Liver (tissue), 9 donors: ENCODE data around the gene SLA2. TPM values are rescaled to one million over a fixed set of nuclear protein-coding genes. Genes with fewer than 3 reads are reported as not detected.

Experiments
- DNase-seq: peaks from one replicate; pipeline ENCODE4 v3.0.0-alpha.2; 2017; ENCODE audit warnings: low spot score
- H3K27ac ChIP-seq, 2 donors: one replicate each; pipeline ENCODE4 v1.7.0; 2013; ENCODE audit warnings: inconsistent platforms in 2 of 2, low read length in 2 of 2, control low read depth in 1 of 2, low read depth in 1 of 2, mild to moderate bottlenecking in 1 of 2
- H3K27me3 ChIP-seq, 4 donors: one replicate each; pipeline versions ENCODE4 v1.6.1 to v1.7.0; 2013; ENCODE audit warnings: low read length in 3 of 4, inconsistent platforms in 1 of 4, mild to moderate bottlenecking in 1 of 4, moderate library complexity in 1 of 4; ENCODE audit not compliant: control insufficient read depth in 4 of 4, insufficient read depth in 4 of 4
- H3K36me3 ChIP-seq, 4 donors: one replicate each; pipeline versions ENCODE4 v1.6.1 to v1.7.0; 2013; ENCODE audit warnings: low read length in 3 of 4, mild to moderate bottlenecking in 3 of 4, low read depth in 1 of 4, moderate library complexity in 1 of 4; ENCODE audit not compliant: control insufficient read depth in 4 of 4, insufficient read depth in 3 of 4
- H3K4me1 ChIP-seq, 4 donors: one replicate each; pipeline versions ENCODE4 v1.6.1 to v1.7.0; 2013; ENCODE audit warnings: low read length in 3 of 4, mild to moderate bottlenecking in 3 of 4, moderate library complexity in 1 of 4; ENCODE audit not compliant: control insufficient read depth in 4 of 4, insufficient read depth in 4 of 4
- H3K4me3 ChIP-seq, 3 donors: one replicate each; pipeline versions ENCODE4 v1.6.1 to v1.7.0; 2013; ENCODE audit warnings: low read length in 3 of 3, control low read depth in 1 of 3, low read depth in 1 of 3, mild to moderate bottlenecking in 1 of 3
- H3K9ac ChIP-seq, 2 donors: one replicate each; pipeline ENCODE4 v1.7.0; 2013; ENCODE audit warnings: low read length in 2 of 2, mild to moderate bottlenecking in 2 of 2, moderate library complexity in 2 of 2, control low read depth in 1 of 2, low read depth in 1 of 2
- H3K9me3 ChIP-seq, 4 donors: one replicate each; pipeline versions ENCODE4 v1.6.1 to v1.7.0; 2013; ENCODE audit warnings: low read length in 3 of 4; ENCODE audit not compliant: control insufficient read depth in 4 of 4
- FOXA1 ChIP-seq: IDR thresholded peaks from 2 replicates; pipeline ENCODE4 v1.6.1; 2016; ENCODE audit warnings: antibody characterized with exemption
- GABPA ChIP-seq, 2 donors: IDR thresholded peaks in 1 of 2; conservative IDR thresholded peaks in 1 of 2; 2 replicates each; pipeline ENCODE4 v1.6.1; 2016; ENCODE audit warnings: antibody characterized with exemption in 2 of 2, mild to moderate bottlenecking in 1 of 2, moderate library complexity in 1 of 2
- HNF4A ChIP-seq, 2 donors: conservative IDR thresholded peaks; 2 replicates each; pipeline ENCODE4 v1.6.1; 2016; ENCODE audit warnings: antibody characterized with exemption in 2 of 2, mild to moderate bottlenecking in 2 of 2
- HNF4G ChIP-seq: IDR thresholded peaks from 2 replicates; pipeline ENCODE4 v1.6.1; 2016; ENCODE audit warnings: antibody characterized with exemption
- JUND ChIP-seq, 2 donors: IDR thresholded peaks; 2 replicates each; pipeline ENCODE4 v1.6.1; 2016; ENCODE audit warnings: antibody characterized with exemption in 2 of 2
- NR2F2 ChIP-seq: IDR thresholded peaks from 2 replicates; pipeline ENCODE4 v1.6.1; 2016; ENCODE audit warnings: antibody characterized with exemption
- RAD21 ChIP-seq, 2 donors: IDR thresholded peaks; 2 replicates each; pipeline ENCODE4 v1.6.1; 2016; ENCODE audit warnings: antibody characterized with exemption in 2 of 2, mild to moderate bottlenecking in 2 of 2
- RXRA ChIP-seq, 2 donors: IDR thresholded peaks; 2 replicates each; pipeline ENCODE4 v1.6.1; 2017 to 2018; ENCODE audit warnings: antibody characterized with exemption in 2 of 2, mild to moderate bottlenecking in 1 of 2
- SP1 ChIP-seq: IDR thresholded peaks from 2 replicates; pipeline ENCODE4 v1.6.1; 2018; ENCODE audit warnings: antibody characterized with exemption, mild to moderate bottlenecking
- YY1 ChIP-seq: IDR thresholded peaks from 2 replicates; pipeline ENCODE4 v1.6.1; 2016; ENCODE audit warnings: antibody characterized with exemption, mild to moderate bottlenecking
- WGBS: extraction: QIAGEN DNeasy Blood & Tissue Kit; methylation state at CpG from one replicate; pipeline ENCODE4 v1.1.7; 2013; 5-methylcytosine and 5-hydroxymethylcytosine counted together
- polyA plus RNA-seq, 2 donors: library from polyadenylated mRNA; stranded (reverse) in 1 of 2; unstranded in 1 of 2; fragments of 200-250 nt in 1 of 2; fragments of >200 nt in 1 of 2; fragmentation: Nextera tagmentation in 1 of 2; extraction: Ambion mirVana in 1 of 2; gene quantifications; one replicate each; pipeline versions ENCODE4 v1.2.1 to v1.2.3, GENCODE V29; 2013 to 2015
- total RNA-seq, 2 donors: library from RNA; depleted of rRNA; stranded (reverse); fragments of >200 nt; gene quantifications; one replicate each; pipeline ENCODE4 v1.2.3, GENCODE V29; 2014
- TF ChIP-seq, protein P1 (sequence below): IDR thresholded peaks from 2 replicates; pipeline ENCODE4 v1.6.1; 2016; ENCODE audit warnings: antibody characterized with exemption
- TF ChIP-seq, protein P2 (sequence below): IDR thresholded peaks from 2 replicates; pipeline ENCODE4 v1.6.1; 2016; ENCODE audit warnings: antibody characterized with exemption, mild to moderate bottlenecking
- TF ChIP-seq, protein P3 (sequence below): IDR thresholded peaks from 2 replicates; pipeline ENCODE4 v1.6.1; 2016; ENCODE audit warnings: antibody characterized with exemption
- TF ChIP-seq, protein P4 (sequence below): fragments of 150-350 bp; IDR thresholded peaks from 2 replicates; pipeline ENCODE4 v1.5.1; 2017; ENCODE audit warnings: improper control_type of control experiment, low read depth, low read length; ENCODE audit not compliant: missing input control
- TF ChIP-seq, protein P5 (sequence below): IDR thresholded peaks from 2 replicates; pipeline ENCODE4 v1.6.1; 2016; ENCODE audit warnings: antibody characterized with exemption
- donor health status: healthy.
- donor health status: healthy.
- donor health status: healthy.
- donor health status: healthy.
- donor health status: healthy.

SLA2 gene
- total and polyA plus RNA-seq, 4 donors = 0.18 to 1.6 (median 0.41) TPM

DNA sequence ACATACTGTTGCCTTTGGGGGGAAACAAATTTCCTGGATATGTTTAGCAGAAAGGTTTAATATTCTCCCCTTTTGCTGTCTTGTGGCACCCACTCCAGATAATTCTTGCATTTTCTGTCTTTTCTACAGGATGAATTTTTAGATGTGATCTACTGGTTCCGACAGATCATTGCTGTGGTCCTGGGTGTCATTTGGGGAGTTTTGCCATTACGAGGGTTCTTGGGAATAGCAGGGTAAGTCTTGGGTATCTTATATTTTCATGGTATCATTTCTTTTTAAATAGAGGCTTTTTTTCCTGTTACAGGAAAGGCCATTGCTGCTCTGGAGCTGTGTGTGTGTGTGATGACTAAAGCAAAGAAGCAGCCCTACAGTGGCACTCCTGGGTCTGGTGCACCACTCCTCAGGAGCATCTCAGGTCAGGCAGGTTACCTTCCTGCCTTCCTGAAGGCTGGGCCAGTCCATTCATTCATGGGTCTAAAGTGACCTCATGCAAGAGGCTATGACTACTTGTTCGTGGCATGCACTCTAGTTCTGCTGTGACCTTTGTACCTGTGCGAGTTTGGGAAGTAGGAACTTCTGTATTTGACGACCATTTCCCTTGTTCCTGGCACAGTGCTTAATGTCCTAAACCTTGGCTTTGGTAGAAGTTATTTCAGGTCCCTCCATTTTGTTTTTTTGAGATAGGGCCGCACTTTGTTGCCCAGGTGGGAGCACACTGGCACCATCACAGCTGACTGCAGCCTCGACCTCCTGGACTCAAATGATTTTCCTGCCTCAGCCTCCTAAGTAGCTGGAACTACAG is 38.2 kb downstream of the SLA2 start:
- H3K36me3 ChIP-seq = peaks cover 17 to 39% (median 29%) of the 10 kb centered on the region in 4 donors

More for the DNA sequence above, 38.2 kb downstream of the SLA2 start:
- peak overlapping the region in 1 of 2 donors; percentile 57 for H3K9ac ChIP-seq
- 60% methylated on average over 7 of the region's 7 CpGs for WGBS
- no peak for TF ChIP-seq FOXA1
- TF ChIP-seq RAD21 (IDR thresholded peaks at IDR 0.05) = peak in 1 of 2 donors; percentile 24
- peak; percentile 56 to 66 for TF ChIP-seq RXRA (IDR thresholded peaks at IDR 0.05)
- peak; percentile 76 for TF ChIP-seq SP1
- peak; percentile 83 to 84 for TF ChIP-seq HNF4A (conservative IDR thresholded peaks at IDR 0.05)
- peak; percentile 40 to 51 for TF ChIP-seq JUND (IDR thresholded peaks at IDR 0.05)
- TF ChIP-seq, protein P1, sequence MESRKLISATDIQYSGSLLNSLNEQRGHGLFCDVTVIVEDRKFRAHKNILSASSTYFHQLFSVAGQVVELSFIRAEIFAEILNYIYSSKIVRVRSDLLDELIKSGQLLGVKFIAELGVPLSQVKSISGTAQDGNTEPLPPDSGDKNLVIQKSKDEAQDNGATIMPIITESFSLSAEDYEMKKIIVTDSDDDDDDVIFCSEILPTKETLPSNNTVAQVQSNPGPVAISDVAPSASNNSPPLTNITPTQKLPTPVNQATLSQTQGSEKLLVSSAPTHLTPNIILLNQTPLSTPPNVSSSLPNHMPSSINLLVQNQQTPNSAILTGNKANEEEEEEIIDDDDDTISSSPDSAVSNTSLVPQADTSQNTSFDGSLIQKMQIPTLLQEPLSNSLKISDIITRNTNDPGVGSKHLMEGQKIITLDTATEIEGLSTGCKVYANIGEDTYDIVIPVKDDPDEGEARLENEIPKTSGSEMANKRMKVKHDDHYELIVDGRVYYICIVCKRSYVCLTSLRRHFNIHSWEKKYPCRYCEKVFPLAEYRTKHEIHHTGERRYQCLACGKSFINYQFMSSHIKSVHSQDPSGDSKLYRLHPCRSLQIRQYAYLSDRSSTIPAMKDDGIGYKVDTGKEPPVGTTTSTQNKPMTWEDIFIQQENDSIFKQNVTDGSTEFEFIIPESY = no peak
- TF ChIP-seq, protein P2, sequence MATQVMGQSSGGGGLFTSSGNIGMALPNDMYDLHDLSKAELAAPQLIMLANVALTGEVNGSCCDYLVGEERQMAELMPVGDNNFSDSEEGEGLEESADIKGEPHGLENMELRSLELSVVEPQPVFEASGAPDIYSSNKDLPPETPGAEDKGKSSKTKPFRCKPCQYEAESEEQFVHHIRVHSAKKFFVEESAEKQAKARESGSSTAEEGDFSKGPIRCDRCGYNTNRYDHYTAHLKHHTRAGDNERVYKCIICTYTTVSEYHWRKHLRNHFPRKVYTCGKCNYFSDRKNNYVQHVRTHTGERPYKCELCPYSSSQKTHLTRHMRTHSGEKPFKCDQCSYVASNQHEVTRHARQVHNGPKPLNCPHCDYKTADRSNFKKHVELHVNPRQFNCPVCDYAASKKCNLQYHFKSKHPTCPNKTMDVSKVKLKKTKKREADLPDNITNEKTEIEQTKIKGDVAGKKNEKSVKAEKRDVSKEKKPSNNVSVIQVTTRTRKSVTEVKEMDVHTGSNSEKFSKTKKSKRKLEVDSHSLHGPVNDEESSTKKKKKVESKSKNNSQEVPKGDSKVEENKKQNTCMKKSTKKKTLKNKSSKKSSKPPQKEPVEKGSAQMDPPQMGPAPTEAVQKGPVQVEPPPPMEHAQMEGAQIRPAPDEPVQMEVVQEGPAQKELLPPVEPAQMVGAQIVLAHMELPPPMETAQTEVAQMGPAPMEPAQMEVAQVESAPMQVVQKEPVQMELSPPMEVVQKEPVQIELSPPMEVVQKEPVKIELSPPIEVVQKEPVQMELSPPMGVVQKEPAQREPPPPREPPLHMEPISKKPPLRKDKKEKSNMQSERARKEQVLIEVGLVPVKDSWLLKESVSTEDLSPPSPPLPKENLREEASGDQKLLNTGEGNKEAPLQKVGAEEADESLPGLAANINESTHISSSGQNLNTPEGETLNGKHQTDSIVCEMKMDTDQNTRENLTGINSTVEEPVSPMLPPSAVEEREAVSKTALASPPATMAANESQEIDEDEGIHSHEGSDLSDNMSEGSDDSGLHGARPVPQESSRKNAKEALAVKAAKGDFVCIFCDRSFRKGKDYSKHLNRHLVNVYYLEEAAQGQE = no peak
- peak in 1 of 2 donors; percentile 60 for TF ChIP-seq GABPA (IDR thresholded peaks at IDR 0.05 in 1 of 2, conservative IDR thresholded peaks at IDR 0.05 in 1 of 2)
- TF ChIP-seq, protein P3, sequence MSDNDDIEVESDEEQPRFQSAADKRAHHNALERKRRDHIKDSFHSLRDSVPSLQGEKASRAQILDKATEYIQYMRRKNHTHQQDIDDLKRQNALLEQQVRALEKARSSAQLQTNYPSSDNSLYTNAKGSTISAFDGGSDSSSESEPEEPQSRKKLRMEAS = peak; percentile 76
- peak; percentile 80 for TF ChIP-seq YY1
- peak; percentile 62 for TF ChIP-seq HNF4G
- TF ChIP-seq, protein P4, sequence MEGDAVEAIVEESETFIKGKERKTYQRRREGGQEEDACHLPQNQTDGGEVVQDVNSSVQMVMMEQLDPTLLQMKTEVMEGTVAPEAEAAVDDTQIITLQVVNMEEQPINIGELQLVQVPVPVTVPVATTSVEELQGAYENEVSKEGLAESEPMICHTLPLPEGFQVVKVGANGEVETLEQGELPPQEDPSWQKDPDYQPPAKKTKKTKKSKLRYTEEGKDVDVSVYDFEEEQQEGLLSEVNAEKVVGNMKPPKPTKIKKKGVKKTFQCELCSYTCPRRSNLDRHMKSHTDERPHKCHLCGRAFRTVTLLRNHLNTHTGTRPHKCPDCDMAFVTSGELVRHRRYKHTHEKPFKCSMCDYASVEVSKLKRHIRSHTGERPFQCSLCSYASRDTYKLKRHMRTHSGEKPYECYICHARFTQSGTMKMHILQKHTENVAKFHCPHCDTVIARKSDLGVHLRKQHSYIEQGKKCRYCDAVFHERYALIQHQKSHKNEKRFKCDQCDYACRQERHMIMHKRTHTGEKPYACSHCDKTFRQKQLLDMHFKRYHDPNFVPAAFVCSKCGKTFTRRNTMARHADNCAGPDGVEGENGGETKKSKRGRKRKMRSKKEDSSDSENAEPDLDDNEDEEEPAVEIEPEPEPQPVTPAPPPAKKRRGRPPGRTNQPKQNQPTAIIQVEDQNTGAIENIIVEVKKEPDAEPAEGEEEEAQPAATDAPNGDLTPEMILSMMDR = no peak
- TF ChIP-seq, protein P5, sequence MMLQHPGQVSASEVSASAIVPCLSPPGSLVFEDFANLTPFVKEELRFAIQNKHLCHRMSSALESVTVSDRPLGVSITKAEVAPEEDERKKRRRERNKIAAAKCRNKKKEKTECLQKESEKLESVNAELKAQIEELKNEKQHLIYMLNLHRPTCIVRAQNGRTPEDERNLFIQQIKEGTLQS = no peak
- TF ChIP-seq NR2F2 = no peak
- H3K27me3 ChIP-seq = no peaks in the 10 kb centered on the region
- H3K27ac ChIP-seq = peak overlapping the region; percentile 87 to 91
- DNase-seq = no peak
- H3K9me3 ChIP-seq = no peaks in the 10 kb centered on the region
- peaks cover 0 to 24% (median 17%) of the 10 kb centered on the region in 4 donors for H3K4me1 ChIP-seq
- peak overlapping the region in 2 of 3 donors; percentile 96 to 97 for H3K4me3 ChIP-seq
